SU-DHL-6 (cell line): ENCODE results near the gene SLC39A7.

ENCODE experiments used
- H2AFZ ChIP-seq: fragments of 200-600 bp; sonication (generic); 2 replicates; pipeline ENCODE4 v1.6.1; 2014; ENCODE audit warnings: low read depth, mild to moderate bottlenecking, moderate library complexity, mixed read lengths, antibody characterized with exemption, low read length; ENCODE audit not compliant: severe bottlenecking
- H3F3A ChIP-seq: fragments of 200-600 bp; shearing (Covaris generic); 2 replicates; pipeline ENCODE4 v1.6.0; 2016; ENCODE audit warnings: antibody characterized with exemption, mild to moderate bottlenecking; ENCODE audit not compliant: insufficient read depth
- H3K27ac ChIP-seq: fragments of 200-600 bp; sonication (generic); 2 replicates; pipeline ENCODE4 v1.5.1; 2016; ENCODE audit warnings: low read depth, mild to moderate bottlenecking, low read length, moderate library complexity, mixed read lengths
- H3K27me3 ChIP-seq: fragments of 200-600 bp; sonication (generic), shearing (Covaris generic); 2 replicates; pipeline ENCODE4 v1.6.0; 2014; ENCODE audit warnings: mild to moderate bottlenecking, low read length
- H3K36me3 ChIP-seq: fragments of 200-600 bp; sonication (generic); 2 replicates; pipeline ENCODE4 v1.6.1; 2014; ENCODE audit warnings: mild to moderate bottlenecking, low read length, mixed read lengths
- H3K4me2 ChIP-seq: fragments of 300-600, 200-600 bp; shearing (Covaris generic), sonication (generic); 2 replicates; pipeline ENCODE4 v1.6.0; 2014; ENCODE audit warnings: low read length, low read depth, mild to moderate bottlenecking; ENCODE audit not compliant: poor library complexity, severe bottlenecking
- H3K4me3 ChIP-seq: fragments of 200-600 bp; sonication (generic); 2 replicates; pipeline ENCODE4 v1.5.1; 2014; ENCODE audit warnings: antibody characterized with exemption, low read length, mild to moderate bottlenecking, mixed read lengths; ENCODE audit not compliant: insufficient read depth, poor library complexity, severe bottlenecking
- H3K79me2 ChIP-seq: fragments of 200-600 bp; sonication (generic); 2 replicates; pipeline ENCODE4 v1.6.1; 2014; ENCODE audit warnings: mild to moderate bottlenecking, low read length, moderate library complexity; ENCODE audit not compliant: insufficient read depth
- H3K9ac ChIP-seq: fragments of 200-600 bp; sonication (generic); 2 replicates; pipeline ENCODE4 v1.7.0; 2014; ENCODE audit warnings: mild to moderate bottlenecking, low read length
- H3K9me2 ChIP-seq: fragments of 200-600 bp; sonication (generic); replicated peaks from 2 replicates; pipeline ENCODE4 v1.6.1; 2014; ENCODE audit warnings: low read length; ENCODE audit not compliant: insufficient read depth
- H3K9me3 ChIP-seq: fragments of 200-600 bp; sonication (generic); 2 replicates; pipeline ENCODE4 v1.6.1; 2014; ENCODE audit warnings: low read length, mixed read lengths; ENCODE audit not compliant: insufficient read depth
- H4K20me1 ChIP-seq: fragments of 200-600 bp; sonication (generic); 2 replicates; pipeline ENCODE4 v1.6.1; 2014; ENCODE audit warnings: low read depth, mild to moderate bottlenecking, antibody characterized with exemption, low read length, moderate library complexity, mixed read lengths
- CTCF ChIP-seq: fragments of 200-600 bp; sonication (generic); IDR thresholded peaks from one replicate; pipeline ENCODE4 v1.5.1; 2017; ENCODE audit warnings: antibody characterized with exemption, mild to moderate bottlenecking, low read length, moderate library complexity; ENCODE audit not compliant: insufficient read depth, poor library complexity, severe bottlenecking
- EZH2phosphoT487 ChIP-seq: fragments of 200-600 bp; sonication (generic), shearing (Covaris generic); conservative IDR thresholded peaks from 2 replicates; pipeline ENCODE4 v1.6.1; 2018; ENCODE audit warnings: mild to moderate bottlenecking, antibody characterized with exemption, low read length, moderate library complexity, mixed read lengths

Gene SLC39A7

GRCh38 chr6:33207552-33208090 is 7.0 kb downstream of the SLC39A7 start:
- Histone ChIP-seq H3K9ac (peak overlapping the region; percentile 85), H3K27ac (peak overlapping the region; percentile 49), H3K27me3 (no peaks in the 10 kb centered on the region), H3K4me3 (peak overlapping the region; percentile 71), H3K36me3 (0 out of 2 replicates have a peak, but pooled peaks cover 3% of the 10 kb centered on the region), H2AFZ (peak overlapping the region; percentile 87), H3F3A (peaks cover 30% of the 10 kb centered on the region), H3K79me2 (no peaks in the 10 kb centered on the region), H4K20me1 (no peaks in the 10 kb centered on the region), H3K4me2 (peak overlapping the region; percentile 84), H3K9me2 (no peaks in the 10 kb centered on the region), H3K9me3 (no peaks in the 10 kb centered on the region)
- TF ChIP-seq EZH2phosphoT487 (no peak), CTCF (no peak)

GRCh38 chr6:33208091-33208967 is 7.7 kb downstream of the SLC39A7 start, which contains the start of gene RING1:
Gene RING1, plus strand, starts transcription at chr6:33208500. Its CDS starts 323 bp downstream, at chr6:33208823.
- Histone ChIP-seq H3K9me3 (no peaks in the 10 kb centered on the region), H3K9ac (peak within 1 kb of the TSS; percentile 85), H3K27me3 (no peaks in the 10 kb centered on the region), H3K9me2 (no peaks in the 10 kb centered on the region), H3K79me2 (no peaks in the 10 kb centered on the region), H3K4me2 (peak within 1 kb of the TSS; percentile 84), H3K4me3 (peak within 1 kb of the TSS; percentile 71), H3F3A (peaks cover 24% of the 10 kb centered on the region), H3K27ac (peak within 1 kb of the TSS; percentile 49), H3K36me3 (no peaks in the 10 kb centered on the region), H2AFZ (peak within 1 kb of the TSS; percentile 87), H4K20me1 (no peaks in the 10 kb centered on the region)
- no peak for TF ChIP-seq CTCF
- no peak for TF ChIP-seq EZH2phosphoT487

GRCh38 chr6:33209856-33210255 is 9.2 kb downstream of the SLC39A7 start:
- no peak overlapping the region for H3K9ac ChIP-seq

More at GRCh38 chr6:33209856-33210255, 9.2 kb downstream of the SLC39A7 start:
- H4K20me1 ChIP-seq: no peaks in the 10 kb centered on the region
- no peaks in the 10 kb centered on the region for H3K9me3 ChIP-seq
- H3K27me3 ChIP-seq: no peaks in the 10 kb centered on the region
- no peaks in the 10 kb centered on the region for H3K79me2 ChIP-seq
- TF ChIP-seq EZH2phosphoT487 (no peak), CTCF (no peak)
- no peak overlapping the region for H3K27ac ChIP-seq
- H3K4me2 ChIP-seq: no peak overlapping the region
- H2AFZ ChIP-seq: no peak overlapping the region
- H3K9me2 ChIP-seq: no peaks in the 10 kb centered on the region
- H3F3A ChIP-seq: peaks cover 16% of the 10 kb centered on the region
- no peaks in the 10 kb centered on the region for H3K36me3 ChIP-seq
- no peak overlapping the region for H3K4me3 ChIP-seq
